Duodenal mucosa (tissue), 2 donors: ENCODE measurements around the gene OTP.

ENCODE experiments used
- H3K27ac ChIP-seq: one replicate; pipeline ENCODE4 v1.7.0; 2013; ENCODE audit warnings: low read depth, low read length
- H3K27me3 ChIP-seq, 2 donors: one replicate each; pipeline ENCODE4 v1.7.0; 2013; ENCODE audit warnings: low read length in 2 of 2, control low read depth in 1 of 2; ENCODE audit not compliant: insufficient read depth in 2 of 2, control insufficient read depth in 1 of 2
- H3K36me3 ChIP-seq, 2 donors: one replicate each; pipeline ENCODE4 v1.7.0; 2013; ENCODE audit warnings: low read length in 2 of 2, control low read depth in 1 of 2; ENCODE audit not compliant: insufficient read depth in 2 of 2, control insufficient read depth in 1 of 2
- H3K4me1 ChIP-seq, 2 donors: one replicate each; pipeline ENCODE4 v1.7.0; 2013; ENCODE audit warnings: low read length in 2 of 2, control low read depth in 1 of 2; ENCODE audit not compliant: insufficient read depth in 2 of 2, control insufficient read depth in 1 of 2
- H3K4me3 ChIP-seq, 2 donors: one replicate each; pipeline ENCODE4 v1.7.0; 2013; ENCODE audit warnings: low read length in 2 of 2, low read depth in 1 of 2
- H3K9ac ChIP-seq, 2 donors: one replicate each; pipeline ENCODE4 v1.7.0; 2013; ENCODE audit warnings: low read length in 2 of 2, low read depth in 1 of 2
- H3K9me3 ChIP-seq, 2 donors: one replicate each; pipeline ENCODE4 v1.7.0; 2013; ENCODE audit warnings: low read length in 2 of 2, control low read depth in 1 of 2; ENCODE audit not compliant: control insufficient read depth in 1 of 2

The OTP gene

DNA sequence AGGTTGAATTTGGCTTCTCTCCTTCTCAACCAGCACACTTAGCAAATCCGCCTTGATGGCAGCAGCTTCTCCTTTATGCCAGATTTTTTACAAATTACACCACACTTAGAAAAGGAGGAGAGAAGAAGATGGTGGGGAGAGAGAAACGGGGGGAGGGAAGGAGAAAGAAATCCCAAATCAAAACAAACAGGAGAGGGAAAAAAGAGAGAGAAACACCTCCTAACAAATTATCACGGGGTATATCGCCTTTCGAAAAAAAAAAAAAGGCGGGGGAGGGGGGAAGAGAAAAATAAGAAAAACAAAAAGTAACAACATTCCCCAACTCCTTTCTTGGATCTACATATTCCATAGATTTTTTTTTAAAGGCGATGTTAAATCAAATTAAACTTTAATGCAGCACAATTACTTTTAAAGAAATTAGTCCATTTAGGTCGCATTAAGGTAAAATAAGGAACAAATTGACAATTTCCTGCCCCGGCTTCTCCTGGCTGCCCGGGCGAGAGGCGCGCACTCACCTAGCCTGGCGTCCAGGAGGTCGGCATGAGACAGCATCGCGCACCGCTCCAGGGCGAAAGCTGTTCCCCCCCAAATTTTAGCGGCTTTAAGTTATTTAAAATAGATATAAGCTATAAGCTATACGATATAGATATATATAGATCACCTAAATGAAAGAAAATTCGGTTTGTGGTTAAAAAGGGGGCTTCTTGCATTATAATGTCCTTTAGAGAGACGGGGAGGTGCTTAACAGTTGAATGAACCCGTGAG, at the start of gene OTP:
OTP (minus strand) TSS at position 716 of the 765 bp plus-strand sequence; CDS start at position 552, 164 bp downstream.
- Histone ChIP-seq H3K4me3 (no peak within 1 kb of the TSS), H3K4me1 (peaks cover 0 to 4% of the 10 kb centered on the region in 2 donors), H3K27ac (no peak within 1 kb of the TSS), H3K9ac (no peak within 1 kb of the TSS), H3K9me3 (peaks cover 0 to 2% of the 10 kb centered on the region in 2 donors), H3K36me3 (no peaks in the 10 kb centered on the region), H3K27me3 (peaks cover 80 to 93% of the 10 kb centered on the region in 2 donors)

GRCh38 chr5:77683171-77683732, 44.7 kb upstream of the OTP start:
- Histone ChIP-seq H3K27ac (no peak overlapping the region), H3K4me1 (no peaks in the 10 kb centered on the region), H3K4me3 (no peak overlapping the region), H3K36me3 (peaks cover 0 to 5% of the 10 kb centered on the region in 2 donors), H3K9me3 (no peaks in the 10 kb centered on the region), H3K9ac (no peak overlapping the region), H3K27me3 (no peaks in the 10 kb centered on the region)

DNA sequence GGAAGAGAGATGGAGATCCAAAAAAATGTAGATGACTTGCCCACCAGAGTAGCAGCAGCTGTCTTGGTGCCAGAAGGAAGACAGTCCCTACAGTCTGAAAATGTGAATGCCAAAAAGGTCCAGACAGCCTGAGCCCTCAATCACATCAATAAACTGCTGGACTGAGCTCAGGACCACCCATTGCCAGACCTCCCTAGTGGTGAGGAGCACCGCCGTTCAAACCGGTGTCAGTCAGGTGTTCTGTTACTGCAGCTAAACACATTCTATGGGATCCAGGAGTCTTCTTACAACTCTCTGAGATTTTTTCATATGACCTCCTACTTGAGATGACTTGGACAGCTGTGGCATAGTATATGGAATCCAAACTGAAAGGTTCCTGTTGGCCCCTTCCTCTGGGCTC, 32.0 kb upstream of the OTP start:
- Histone ChIP-seq H3K9me3 (no peaks in the 10 kb centered on the region), H3K36me3 (no peaks in the 10 kb centered on the region), H3K9ac (no peak overlapping the region), H3K4me3 (no peak overlapping the region), H3K27me3 (peaks cover 6 to 11% of the 10 kb centered on the region in 2 donors), H3K4me1 (no peaks in the 10 kb centered on the region), H3K27ac (no peak overlapping the region)

GRCh38 chr5:77669677-77670076, 31.2 kb upstream of the OTP start:
- Histone ChIP-seq H3K27me3 (peaks cover 6 to 11% of the 10 kb centered on the region in 2 donors), H3K4me3 (no peak overlapping the region), H3K9ac (no peak overlapping the region), H3K4me1 (no peaks in the 10 kb centered on the region), H3K9me3 (no peaks in the 10 kb centered on the region), H3K27ac (no peak overlapping the region), H3K36me3 (no peaks in the 10 kb centered on the region)

DNA sequence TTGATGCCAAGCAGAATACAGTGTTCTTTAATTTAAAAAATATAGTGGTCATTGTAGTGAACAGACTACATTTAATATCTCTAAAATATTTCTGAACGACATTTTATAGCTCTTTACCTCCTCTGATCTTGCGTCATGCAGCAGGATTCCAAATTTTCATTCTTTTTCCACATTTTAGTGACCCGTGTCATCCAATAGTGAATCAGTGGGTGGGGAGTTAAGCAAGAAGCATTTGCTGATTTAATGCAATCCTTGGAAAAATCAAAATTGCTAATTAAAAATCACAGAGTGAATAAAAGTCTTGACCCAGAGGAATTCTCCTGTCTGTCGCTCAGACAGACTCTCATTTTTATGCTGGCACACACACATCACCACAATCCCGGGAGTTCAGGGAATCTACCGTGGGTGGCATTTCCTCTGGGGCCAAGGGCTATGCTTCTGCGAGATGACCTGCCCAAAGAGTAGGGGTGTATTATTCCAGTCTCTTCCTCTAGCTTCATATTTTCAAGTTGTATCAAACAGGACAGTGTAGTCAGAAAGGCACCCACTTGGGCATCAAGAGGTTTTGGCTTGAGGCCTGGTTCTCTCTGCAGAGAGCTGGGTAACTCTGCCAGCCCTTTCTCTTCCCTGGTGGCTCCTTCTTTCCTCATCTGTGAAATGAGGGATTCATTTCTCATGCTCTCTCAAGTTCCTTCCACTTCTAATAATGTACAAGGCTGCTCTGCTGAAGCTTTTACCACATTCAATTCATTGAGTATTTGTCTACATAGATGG, 24.8 kb upstream of the OTP start:
- Histone ChIP-seq H3K4me1 (no peaks in the 10 kb centered on the region), H3K36me3 (no peaks in the 10 kb centered on the region), H3K9ac (no peak overlapping the region), H3K27ac (no peak overlapping the region), H3K4me3 (no peak overlapping the region), H3K27me3 (peaks cover 0 to 11% of the 10 kb centered on the region in 2 donors), H3K9me3 (no peaks in the 10 kb centered on the region)

DNA sequence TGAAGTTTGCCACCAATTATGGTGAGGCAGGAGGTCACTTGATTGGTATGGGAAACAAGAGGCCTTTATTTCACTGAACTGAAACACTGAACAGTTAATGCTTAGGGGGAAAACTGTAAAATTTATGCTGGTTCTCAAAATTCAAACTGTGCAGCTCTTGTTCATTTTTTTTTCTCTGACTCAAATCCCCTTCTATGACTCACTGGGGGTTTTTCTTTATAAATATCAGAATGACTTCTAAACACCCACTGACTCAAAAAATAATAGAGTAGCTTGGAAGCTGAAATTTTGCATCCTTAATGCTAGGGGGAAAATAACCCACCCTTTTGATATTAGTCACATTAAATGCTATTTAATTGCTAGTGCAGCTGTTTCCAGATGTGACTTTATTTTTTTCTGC, 24.1 kb upstream of the OTP start:
- Histone ChIP-seq H3K9me3 (no peaks in the 10 kb centered on the region), H3K36me3 (no peaks in the 10 kb centered on the region), H3K9ac (no peak overlapping the region), H3K4me1 (no peaks in the 10 kb centered on the region), H3K27me3 (peaks cover 0 to 10% of the 10 kb centered on the region in 2 donors), H3K27ac (no peak overlapping the region), H3K4me3 (no peak overlapping the region)

DNA sequence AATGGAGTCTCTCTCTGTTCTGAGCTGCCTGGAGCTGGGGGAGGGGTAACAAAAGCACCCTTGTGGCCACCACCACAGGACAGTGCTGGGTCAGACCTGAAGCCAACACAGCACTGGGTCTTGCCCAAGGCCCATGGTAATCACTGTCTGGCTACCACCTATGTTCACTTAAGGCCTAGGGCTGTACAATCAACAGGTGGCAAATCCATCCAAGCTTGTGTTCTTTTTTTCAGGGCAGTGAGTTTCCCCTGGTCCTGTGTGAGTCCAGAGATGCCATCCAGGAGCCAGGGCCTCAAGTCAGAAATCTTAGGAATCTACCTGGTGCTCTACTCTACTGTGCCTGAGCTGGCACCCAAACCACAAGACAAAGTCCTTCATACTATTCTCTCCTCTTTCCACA, 20.1 kb upstream of the OTP start:
- Histone ChIP-seq H3K27ac (no peak overlapping the region), H3K4me1 (no peaks in the 10 kb centered on the region), H3K4me3 (no peak overlapping the region), H3K9me3 (no peaks in the 10 kb centered on the region), H3K27me3 (peaks cover 0 to 4% of the 10 kb centered on the region in 2 donors), H3K36me3 (no peaks in the 10 kb centered on the region), H3K9ac (no peak overlapping the region)

DNA sequence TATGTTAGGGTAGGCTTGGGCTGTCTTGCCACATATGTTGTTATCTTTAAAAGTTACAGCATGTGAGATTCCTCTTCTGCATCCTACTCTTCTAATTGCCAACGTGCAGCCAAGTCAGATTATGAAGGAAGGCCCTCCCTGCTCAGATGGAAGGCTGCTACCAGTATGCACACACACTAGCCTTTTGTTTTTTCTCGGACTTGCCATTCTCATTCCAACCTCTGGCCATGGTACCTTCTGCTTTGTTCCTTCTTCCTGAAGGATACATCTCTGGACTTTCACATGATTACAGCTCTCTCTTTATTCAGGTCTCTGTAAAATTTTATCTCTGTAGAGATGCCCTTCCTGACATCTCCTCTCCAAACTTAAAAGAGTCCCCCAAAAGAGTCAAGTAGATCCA, 12.8 kb upstream of the OTP start:
- Histone ChIP-seq H3K9ac (no peak overlapping the region), H3K4me3 (no peak overlapping the region), H3K36me3 (no peaks in the 10 kb centered on the region), H3K9me3 (no peaks in the 10 kb centered on the region), H3K4me1 (no peaks in the 10 kb centered on the region), H3K27me3 (peaks cover 12 to 42% of the 10 kb centered on the region in 2 donors), H3K27ac (no peak overlapping the region)

GRCh38 chr5:77650686-77651085, 12.2 kb upstream of the OTP start:
- H3K9ac ChIP-seq, result no peak overlapping the region
- H3K9me3 ChIP-seq, result no peaks in the 10 kb centered on the region
- H3K36me3 ChIP-seq, result no peaks in the 10 kb centered on the region
- H3K27ac ChIP-seq, result no peak overlapping the region
- H3K27me3 ChIP-seq, result peaks cover 12 to 49% of the 10 kb centered on the region in 2 donors
- no peak overlapping the region for H3K4me3 ChIP-seq
- no peaks in the 10 kb centered on the region for H3K4me1 ChIP-seq

DNA sequence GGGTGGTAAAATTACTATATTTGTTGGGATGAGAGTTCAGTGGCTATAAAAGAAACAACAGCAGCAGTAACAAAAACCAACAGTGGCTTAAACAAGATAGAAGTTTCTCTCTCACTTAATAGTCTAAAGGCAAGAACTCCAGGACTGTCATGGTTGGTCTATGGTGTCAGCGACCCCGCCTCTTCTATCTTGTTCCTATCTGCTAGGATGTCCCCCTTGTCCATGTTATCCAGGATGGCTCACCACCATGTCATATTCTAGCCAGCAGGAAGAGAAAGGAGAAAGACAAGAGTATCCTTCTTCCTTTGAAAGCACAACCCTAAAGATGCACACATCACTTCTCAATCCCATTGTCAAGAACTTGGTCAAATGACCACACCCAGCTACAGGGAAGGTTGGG, 11.3 kb upstream of the OTP start:
- no peaks in the 10 kb centered on the region for H3K36me3 ChIP-seq
- peaks cover 1 to 2% of the 10 kb centered on the region in 2 donors for H3K4me1 ChIP-seq
- no peak overlapping the region for H3K9ac ChIP-seq
- no peak overlapping the region for H3K27ac ChIP-seq
- H3K9me3 ChIP-seq, result no peaks in the 10 kb centered on the region
- H3K4me3 ChIP-seq, result no peak overlapping the region
- H3K27me3 ChIP-seq, result peaks cover 16 to 52% of the 10 kb centered on the region in 2 donors
